CD4-positive, alpha-beta T cell treated with Interleukin-4 for 1 hour (primary cell): ENCODE data around the gene SORBS1.
"Not testable (repeated sequence)": the region's sequence is repeated elsewhere in the genome, so short reads cannot be mapped to it uniquely, and the experiment has no call there.

Experiments used
- DNase-seq, 2 donors: peaks; one replicate each; pipeline ENCODE4 v3.0.0-alpha.2; 2020 to 2022

The SORBS1 gene

GRCh38 chr10:95377950-95378349 lies 183.2 kb downstream of the SORBS1 start:
- DNase-seq = no peak

GRCh38 chr10:95375418-95375817 lies 185.8 kb downstream of the SORBS1 start:
- no peak for DNase-seq

DNA sequence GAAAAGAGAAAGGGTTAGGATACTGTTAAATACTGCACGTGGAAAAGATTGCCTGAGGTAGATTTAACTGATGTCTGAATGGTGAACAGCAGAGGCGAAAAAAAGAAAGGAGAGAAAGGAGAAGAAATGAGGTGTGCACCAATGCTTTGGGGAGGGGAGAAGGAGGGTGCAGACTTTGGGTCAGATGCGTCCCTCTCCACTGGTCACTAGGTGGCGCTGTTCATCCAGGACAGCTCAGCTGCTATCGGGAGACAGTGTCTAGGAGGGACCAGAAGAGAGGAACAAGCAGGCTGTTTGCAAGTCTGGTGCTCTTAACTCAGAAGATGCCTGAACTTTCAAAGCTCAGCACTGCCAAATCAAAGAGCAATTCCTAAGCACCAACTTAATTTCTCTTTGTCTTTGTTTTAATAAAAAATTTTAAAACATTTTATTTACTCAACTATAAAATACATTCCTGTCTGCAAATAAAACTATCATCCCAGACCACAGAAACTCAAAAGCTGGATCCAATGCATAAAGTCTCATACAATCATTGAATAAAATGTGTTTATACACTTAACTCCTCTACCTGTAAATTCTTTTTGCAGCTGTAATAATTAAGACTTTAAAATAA lies 186.5 kb downstream of the SORBS1 start:
- peak; percentile 42 to 56 for DNase-seq

GRCh38 chr10:95373660-95374059 lies 187.5 kb downstream of the SORBS1 start:
- DNase-seq = no peak

GRCh38 chr10:95364342-95364741 lies 196.8 kb downstream of the SORBS1 start:
- no peak for DNase-seq

DNA sequence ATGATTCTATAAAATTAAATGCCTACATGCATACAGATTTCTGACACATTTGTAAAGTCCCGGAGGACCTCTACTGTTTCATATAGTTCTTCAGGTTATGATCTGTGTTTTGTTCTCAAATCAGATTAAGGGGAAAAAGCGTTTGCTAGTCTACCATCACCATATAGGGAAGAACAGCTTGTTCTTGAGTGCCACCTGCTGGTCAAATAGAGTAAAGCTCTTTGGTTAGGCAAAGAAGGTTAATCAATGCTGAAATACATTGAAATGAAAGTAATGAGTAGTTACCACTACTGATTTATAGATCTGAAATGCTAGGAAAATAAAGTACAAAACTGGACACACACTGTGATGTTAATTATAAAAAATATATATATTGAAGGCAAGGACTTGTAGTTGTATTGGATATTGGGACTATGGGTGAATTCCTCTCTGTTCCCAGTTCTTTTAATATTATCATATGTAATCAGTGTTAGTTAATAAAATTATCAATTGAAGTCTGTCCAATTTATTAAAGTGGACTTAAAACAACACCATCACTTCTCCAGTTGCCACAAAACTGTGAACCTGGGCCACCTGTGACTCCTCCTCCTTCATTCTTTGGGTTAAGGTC lies 197.8 kb downstream of the SORBS1 start:
- DNase-seq = peak; percentile 39 to 65

GRCh38 chr10:95360122-95360714 lies 201.0 kb downstream of the SORBS1 start:
- no peak for DNase-seq

DNA sequence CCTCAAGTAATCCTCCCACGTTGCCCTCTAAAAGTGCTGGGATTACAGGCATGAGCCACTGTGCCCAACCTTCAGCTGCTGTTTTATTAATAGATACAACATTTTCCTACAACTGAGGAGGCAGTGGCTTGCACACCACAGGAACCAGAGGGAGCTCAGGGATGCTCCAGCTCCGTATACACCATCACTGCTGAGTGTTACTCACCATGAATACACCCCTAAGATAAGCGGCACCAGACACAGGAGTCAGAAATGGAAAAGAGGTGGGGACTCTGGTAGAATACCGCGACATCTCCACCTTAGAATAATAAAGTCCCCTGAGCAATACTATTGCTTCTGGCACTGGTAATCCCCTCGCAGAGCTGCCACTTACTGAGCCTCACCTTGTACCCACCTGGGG lies 201.7 kb downstream of the SORBS1 start:
- no peak for DNase-seq

DNA sequence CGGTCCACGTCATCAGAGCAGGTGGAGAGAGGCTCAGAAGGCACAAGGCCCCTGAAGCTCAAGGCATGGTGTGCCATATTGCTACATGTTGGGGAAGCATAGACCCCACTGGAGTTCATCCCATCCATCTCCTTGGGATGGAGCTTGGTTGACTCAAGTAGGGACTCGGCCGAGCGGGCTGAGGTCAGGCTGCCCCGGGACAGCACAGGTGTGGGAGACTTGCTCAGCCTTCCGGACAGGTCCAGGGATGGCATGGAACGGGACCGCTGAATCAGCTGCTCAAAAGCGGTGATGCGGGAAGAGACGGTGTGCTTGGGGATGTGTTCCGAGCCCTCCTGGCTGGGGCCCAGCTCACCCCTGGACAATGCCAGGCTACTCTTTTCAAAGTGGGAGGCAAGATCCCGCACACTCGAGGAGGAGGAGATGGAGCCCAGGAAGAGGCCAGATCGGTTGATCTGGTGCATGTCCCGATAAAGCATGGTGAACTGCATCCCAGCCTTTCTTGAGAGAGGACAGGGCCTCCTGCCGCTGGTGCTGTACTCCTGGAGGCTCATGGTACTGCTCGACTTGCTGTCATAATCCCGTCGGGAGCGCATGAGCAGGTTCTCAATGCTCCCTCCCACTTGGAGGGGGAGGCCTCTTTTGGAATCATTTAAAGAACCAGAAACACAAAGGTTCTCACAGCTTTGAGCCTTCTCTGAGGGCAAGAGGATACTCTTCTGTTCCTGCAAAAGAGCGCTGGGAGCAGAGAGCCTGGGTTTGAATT lies 204.8 kb downstream of the SORBS1 start:
- DNase-seq = no peak

GRCh38 chr10:95355301-95355700 lies 205.9 kb downstream of the SORBS1 start:
- no peak for DNase-seq

GRCh38 chr10:95354110-95354509 lies 207.1 kb downstream of the SORBS1 start:
- DNase-seq = no peak

GRCh38 chr10:95353123-95353522 lies 208.0 kb downstream of the SORBS1 start:
- DNase-seq = no peak

DNA sequence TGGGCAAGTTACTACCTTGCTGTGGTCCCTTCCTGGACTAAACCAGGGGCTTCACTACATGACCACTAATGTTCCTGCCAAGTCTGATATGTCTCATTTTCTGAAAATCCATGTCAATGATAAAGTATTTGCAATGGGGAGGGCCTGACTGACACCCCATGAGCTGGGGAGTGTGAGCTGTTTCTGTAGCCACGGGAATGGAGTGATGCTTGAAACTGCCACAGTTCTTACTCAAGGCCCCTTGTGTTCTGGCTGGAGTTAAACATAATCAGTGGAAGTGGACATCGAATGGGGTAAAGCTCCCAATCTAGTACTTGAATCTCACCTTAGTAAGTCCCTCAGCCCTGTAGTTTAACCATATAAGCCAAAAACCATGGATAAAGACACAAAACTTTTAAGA lies 208.5 kb downstream of the SORBS1 start:
- no peak for DNase-seq

GRCh38 chr10:95350830-95351228 lies 210.3 kb downstream of the SORBS1 start:
- DNase-seq = no peak

GRCh38 chr10:95350219-95350829 lies 210.8 kb downstream of the SORBS1 start:
- no peak for DNase-seq

DNA sequence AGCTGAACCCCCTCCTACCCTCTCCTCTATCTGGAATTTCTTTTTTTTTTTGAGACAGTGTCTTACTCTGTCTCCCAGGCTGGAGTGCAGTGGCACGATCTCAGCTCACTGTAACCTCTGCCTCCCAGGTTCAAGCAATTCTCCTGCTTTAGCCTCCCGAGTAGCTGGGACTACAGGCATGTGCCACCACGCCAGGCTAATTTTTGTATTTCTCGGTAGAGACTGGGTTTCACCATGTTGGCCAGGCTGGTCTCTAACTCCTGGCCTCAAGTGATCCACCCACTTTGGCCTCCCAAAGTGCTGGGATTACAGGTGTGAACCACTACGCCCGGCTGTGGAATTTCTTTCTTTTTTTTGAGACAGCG lies 213.8 kb downstream of the SORBS1 start:
- DNase-seq = not testable (repeated sequence)

DNA sequence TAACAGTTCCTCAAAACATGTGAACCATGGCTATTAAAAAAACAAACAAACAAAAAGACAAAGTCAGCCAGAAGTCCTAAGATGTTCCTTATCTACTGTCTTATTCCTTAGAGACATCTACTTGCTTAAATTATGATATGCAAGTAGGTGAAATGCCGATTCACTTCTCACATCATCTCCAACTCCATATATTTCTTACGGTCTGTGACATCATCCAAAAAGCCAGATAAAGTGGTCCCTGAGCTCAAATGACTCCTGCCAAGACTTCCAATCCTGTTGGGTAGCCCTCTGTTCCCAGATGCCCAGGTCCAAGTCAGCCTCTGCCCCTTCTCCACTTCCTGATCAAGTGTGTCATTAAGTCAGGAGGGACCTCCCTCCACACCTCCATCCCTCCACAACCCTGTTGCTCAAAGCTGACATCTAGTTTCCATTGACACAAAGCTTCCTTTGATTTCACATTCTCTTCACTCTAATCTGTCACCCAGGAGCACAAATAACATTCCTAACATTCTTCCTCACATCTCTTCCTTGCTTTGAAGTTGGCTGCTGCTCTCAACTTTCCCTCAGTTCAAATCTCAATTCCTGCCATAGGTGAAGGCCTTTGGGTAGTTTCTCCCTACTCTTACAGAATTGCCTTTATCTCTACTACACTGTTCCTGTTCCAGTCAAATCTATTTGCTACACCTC lies 214.3 kb downstream of the SORBS1 start:
- DNase-seq = no peak

GRCh38 chr10:95343573-95343972 lies 217.6 kb downstream of the SORBS1 start:
- no peak for DNase-seq

DNA sequence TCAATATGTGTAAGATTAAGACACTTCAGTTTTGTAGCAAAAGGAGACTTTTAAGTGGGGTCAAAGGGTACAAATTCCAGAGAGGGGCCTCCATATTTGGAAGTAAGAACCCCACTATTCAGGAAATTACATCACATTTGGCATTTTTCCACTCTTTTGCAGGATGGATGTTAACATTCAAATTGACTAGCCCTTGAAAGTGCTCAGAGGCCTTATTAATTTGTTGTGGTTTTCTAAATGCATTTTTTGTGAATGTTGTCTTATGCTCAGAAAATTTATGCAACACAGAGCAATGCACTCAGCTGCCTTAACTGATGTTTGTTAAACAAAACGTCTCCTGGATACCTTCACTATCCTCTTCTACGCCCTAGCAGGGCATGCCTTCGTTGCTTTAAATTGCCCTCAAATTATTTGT lies 219.4 kb downstream of the SORBS1 start:
- no peak for DNase-seq

DNA sequence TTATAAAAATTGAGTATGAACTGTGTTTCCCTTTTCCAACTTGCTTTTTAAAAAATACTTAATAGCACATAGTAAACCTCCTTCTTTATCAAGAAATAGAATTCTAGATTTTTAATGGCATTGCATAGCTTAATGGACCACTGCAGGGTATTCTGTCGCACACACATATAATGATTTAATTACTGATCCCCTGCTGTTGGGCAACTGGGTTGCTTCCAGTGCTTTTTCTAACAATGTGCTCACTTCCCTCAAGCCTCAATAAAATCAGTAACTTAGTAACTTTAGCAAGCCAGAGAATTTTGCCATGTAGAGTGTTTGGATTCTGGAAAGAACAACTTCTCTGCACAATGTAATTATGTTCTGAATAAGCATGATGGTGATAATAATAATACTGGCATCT lies 221.3 kb downstream of the SORBS1 start:
- DNase-seq = no peak

GRCh38 chr10:95337423-95338160 lies 223.6 kb downstream of the SORBS1 start:
- no peak for DNase-seq

- DNase-seq = no peak
These were observed 224.5 kb downstream of the SORBS1 start for GRCh38 chr10:95336702-95337101.
